ENCODE data around the gene DOCK3. TPM values are rescaled to one million over a fixed set of nuclear protein-coding genes. Genes with fewer than 3 reads are reported as not detected.

The DOCK3 gene
- total RNA-seq, 1 experiment from 2014 or later = 0.15 TPM

DNA sequence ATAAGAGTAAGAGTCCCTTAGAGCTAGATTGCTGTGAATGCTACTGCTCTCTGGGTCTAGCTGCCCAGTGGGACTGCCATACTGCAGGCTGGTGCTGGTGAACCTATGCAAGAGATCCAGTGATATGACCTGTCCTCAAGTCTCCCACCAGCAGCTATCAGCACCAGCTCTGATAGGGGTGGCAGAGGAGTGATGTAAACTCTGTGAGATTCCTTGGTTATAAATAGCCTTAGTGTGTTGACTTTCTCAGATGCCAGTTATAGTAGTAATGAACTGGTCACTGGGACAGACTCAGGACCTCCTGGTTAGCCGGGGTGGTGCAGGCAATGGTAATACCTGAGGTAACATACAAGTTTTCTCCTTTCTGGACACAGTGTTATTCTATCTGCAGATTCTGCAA, 515.5 kb downstream of the DOCK3 start:
- Histone ChIP-seq H3K9me2 (replicated peaks; ENCODE audit: low read length) (no peaks in the 10 kb centered on the region), H4K20me1 (ENCODE audit: low read length) (no peaks in the 10 kb centered on the region), H3K79me2 (ENCODE audit: low read length) (no peaks in the 10 kb centered on the region), H3K4me3 (ENCODE audit: low read length) (no peak overlapping the region), H3K9me3 (ENCODE audit: low read length) (no peaks in the 10 kb centered on the region), H3K36me3 (ENCODE audit: low read depth, low read length) (no peaks in the 10 kb centered on the region), H3K27ac (ENCODE audit: low read length) (no peak overlapping the region), H3K27me3 (ENCODE audit: low read length) (no peaks in the 10 kb centered on the region), H3K9ac (ENCODE audit: low read length) (no peak overlapping the region), H3K4me1 (ENCODE audit: insufficient read depth, low read length) (no peaks in the 10 kb centered on the region), H2AFZ (ENCODE audit: low read length) (no peak overlapping the region), H3K4me2 (ENCODE audit: low read length) (no peak overlapping the region), H3F3A (ENCODE audit: low read length, unreplicated experiment) (no peaks in the 10 kb centered on the region)
- no peak for TF ChIP-seq EZH2phosphoT487 (IDR thresholded peaks at IDR 0.05; ENCODE audit: borderline replicate concordance, low read length)
- TF ChIP-seq, protein P1, sequence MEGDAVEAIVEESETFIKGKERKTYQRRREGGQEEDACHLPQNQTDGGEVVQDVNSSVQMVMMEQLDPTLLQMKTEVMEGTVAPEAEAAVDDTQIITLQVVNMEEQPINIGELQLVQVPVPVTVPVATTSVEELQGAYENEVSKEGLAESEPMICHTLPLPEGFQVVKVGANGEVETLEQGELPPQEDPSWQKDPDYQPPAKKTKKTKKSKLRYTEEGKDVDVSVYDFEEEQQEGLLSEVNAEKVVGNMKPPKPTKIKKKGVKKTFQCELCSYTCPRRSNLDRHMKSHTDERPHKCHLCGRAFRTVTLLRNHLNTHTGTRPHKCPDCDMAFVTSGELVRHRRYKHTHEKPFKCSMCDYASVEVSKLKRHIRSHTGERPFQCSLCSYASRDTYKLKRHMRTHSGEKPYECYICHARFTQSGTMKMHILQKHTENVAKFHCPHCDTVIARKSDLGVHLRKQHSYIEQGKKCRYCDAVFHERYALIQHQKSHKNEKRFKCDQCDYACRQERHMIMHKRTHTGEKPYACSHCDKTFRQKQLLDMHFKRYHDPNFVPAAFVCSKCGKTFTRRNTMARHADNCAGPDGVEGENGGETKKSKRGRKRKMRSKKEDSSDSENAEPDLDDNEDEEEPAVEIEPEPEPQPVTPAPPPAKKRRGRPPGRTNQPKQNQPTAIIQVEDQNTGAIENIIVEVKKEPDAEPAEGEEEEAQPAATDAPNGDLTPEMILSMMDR (conservative IDR thresholded peaks at IDR 0.05; ENCODE audit: low read depth, low read length) = no peak
- no peak for TF ChIP-seq EZH2 (IDR thresholded peaks at IDR 0.05; ENCODE audit: low read length, unreplicated experiment)
- no peak for ATAC-seq
- no peak for DNase-seq
- POLR2A ChIA-PET (ENCODE audit: unreplicated experiment) = no interaction called here
- CTCF ChIA-PET = no interaction called here
- intact Hi-C loops (cut with micrococcal nuclease) = no loop called here
- no TSS peak for BruUV-seq (replicated peaks)

DNA sequence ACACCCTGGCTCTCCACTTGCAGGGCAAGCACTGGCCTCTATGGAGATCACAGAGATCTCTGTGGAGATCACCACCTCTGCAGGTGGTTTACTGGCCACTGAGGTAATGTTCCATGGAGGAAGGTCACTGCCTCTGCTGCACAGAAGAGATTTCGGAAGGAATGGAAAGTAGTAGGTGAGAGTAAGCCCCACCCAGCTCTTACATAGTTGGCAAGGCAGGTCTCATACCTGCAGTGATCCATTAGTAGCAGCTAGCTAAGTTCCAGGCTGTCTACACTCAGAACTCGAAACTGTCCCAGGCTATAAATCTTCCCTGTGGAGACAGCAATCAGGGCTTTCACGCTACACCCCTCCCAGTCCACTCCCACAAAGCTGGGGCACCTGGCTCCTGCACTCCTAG, 516.1 kb downstream of the DOCK3 start:
- no peak for TF ChIP-seq EZH2 (IDR thresholded peaks at IDR 0.05; ENCODE audit: low read length, unreplicated experiment)
- TF ChIP-seq, protein P1 (conservative IDR thresholded peaks at IDR 0.05; ENCODE audit: low read depth, low read length) = no peak
- TF ChIP-seq EZH2phosphoT487 (IDR thresholded peaks at IDR 0.05; ENCODE audit: borderline replicate concordance, low read length) = no peak
- CTCF ChIA-PET = no interaction called here
- intact Hi-C loops (cut with micrococcal nuclease) = no loop called here
- Histone ChIP-seq H4K20me1 (ENCODE audit: low read length) (no peaks in the 10 kb centered on the region), H3K9me2 (replicated peaks; ENCODE audit: low read length) (no peaks in the 10 kb centered on the region), H3K9ac (ENCODE audit: low read length) (no peak overlapping the region), H3K4me3 (ENCODE audit: low read length) (no peak overlapping the region), H2AFZ (ENCODE audit: low read length) (no peak overlapping the region), H3K27me3 (ENCODE audit: low read length) (no peaks in the 10 kb centered on the region), H3F3A (ENCODE audit: low read length, unreplicated experiment) (no peaks in the 10 kb centered on the region), H3K36me3 (ENCODE audit: low read depth, low read length) (no peaks in the 10 kb centered on the region), H3K4me2 (ENCODE audit: low read length) (no peak overlapping the region), H3K9me3 (ENCODE audit: low read length) (no peaks in the 10 kb centered on the region), H3K27ac (ENCODE audit: low read length) (no peak overlapping the region), H3K79me2 (ENCODE audit: low read length) (no peaks in the 10 kb centered on the region), H3K4me1 (ENCODE audit: insufficient read depth, low read length) (no peaks in the 10 kb centered on the region)
- DNase-seq (no peak), ATAC-seq (no peak)
- POLR2A ChIA-PET (ENCODE audit: unreplicated experiment) = no interaction called here
- BruUV-seq (replicated peaks) = no TSS peak

DNA sequence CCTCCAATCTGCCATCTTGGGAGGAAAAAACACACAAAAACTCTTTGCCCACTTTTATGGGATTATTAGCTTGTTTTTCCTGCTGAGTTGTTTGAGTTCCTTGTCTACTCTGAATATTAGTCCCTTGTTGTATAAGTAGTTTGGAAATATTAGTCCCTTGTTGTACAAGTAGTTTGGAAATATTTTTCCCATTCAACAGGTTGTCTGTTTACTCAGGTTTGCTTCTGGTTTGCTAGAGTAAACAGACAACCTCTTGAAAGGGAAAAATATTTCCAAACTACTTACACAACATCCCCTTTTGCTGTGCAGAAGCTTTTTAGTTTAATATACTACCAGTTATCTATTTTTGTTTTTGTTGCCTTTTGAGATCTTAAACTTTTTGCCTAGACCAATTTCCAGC, 517.0 kb downstream of the DOCK3 start:
- intact Hi-C loops (cut with micrococcal nuclease) = no loop called here
- no TSS peak for BruUV-seq (replicated peaks)
- Histone ChIP-seq H3K9me3 (ENCODE audit: low read length) (no peaks in the 10 kb centered on the region), H3K4me3 (ENCODE audit: low read length) (no peak overlapping the region), H3K4me2 (ENCODE audit: low read length) (no peak overlapping the region), H4K20me1 (ENCODE audit: low read length) (no peaks in the 10 kb centered on the region), H3K9me2 (replicated peaks; ENCODE audit: low read length) (no peaks in the 10 kb centered on the region), H3K9ac (ENCODE audit: low read length) (no peak overlapping the region), H3K36me3 (ENCODE audit: low read depth, low read length) (no peaks in the 10 kb centered on the region), H3F3A (ENCODE audit: low read length, unreplicated experiment) (no peaks in the 10 kb centered on the region), H3K4me1 (ENCODE audit: insufficient read depth, low read length) (no peaks in the 10 kb centered on the region), H3K27ac (ENCODE audit: low read length) (no peak overlapping the region), H3K79me2 (ENCODE audit: low read length) (no peaks in the 10 kb centered on the region), H2AFZ (ENCODE audit: low read length) (no peak overlapping the region), H3K27me3 (ENCODE audit: low read length) (peaks cover 2% of the 10 kb centered on the region; the same call in 1 of the 2 replicates)
- ATAC-seq (no peak), DNase-seq (no peak)
- TF ChIP-seq, protein P1 (conservative IDR thresholded peaks at IDR 0.05; ENCODE audit: low read depth, low read length) = no peak
- TF ChIP-seq EZH2 (IDR thresholded peaks at IDR 0.05; ENCODE audit: low read length, unreplicated experiment) (no peak), EZH2phosphoT487 (IDR thresholded peaks at IDR 0.05; ENCODE audit: borderline replicate concordance, low read length) (no peak)
- CTCF ChIA-PET = no interaction called here
- POLR2A ChIA-PET (ENCODE audit: unreplicated experiment) = no interaction called here

Measured in PC-3 (cell line).